DMS 273 (cell line): ENCODE measurements around the gene PRKN.
A peak's percentile ranks its signal among the peaks of the same experiment; 100 is the strongest.

Source experiments
- DNase-seq: peaks from one replicate; lab custom pipeline; 2025; ENCODE audit not compliant: unreplicated experiment; lab: John Stamatoyannopoulos, UW

Gene PRKN

DNA sequence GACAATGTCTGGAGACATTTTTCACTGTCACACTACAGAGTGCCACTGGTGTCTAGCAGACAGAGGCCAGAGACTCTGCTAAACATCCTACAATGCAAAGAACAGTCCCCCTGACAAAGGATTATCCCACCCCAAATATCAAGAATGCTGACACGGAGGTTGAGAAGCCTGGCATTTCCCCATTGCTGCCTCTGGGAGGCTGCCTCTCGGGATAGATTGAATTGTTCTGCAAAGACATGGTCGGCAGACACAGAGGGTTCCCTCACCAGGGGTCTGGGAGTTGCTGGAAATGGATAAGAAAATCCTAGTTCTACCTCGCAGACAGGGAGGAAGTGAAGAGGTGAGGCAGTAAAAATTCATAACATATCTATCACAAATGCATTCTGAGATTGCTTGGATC is 1287.3 kb downstream of the PRKN start:
- DNase-seq: no peak

DNA sequence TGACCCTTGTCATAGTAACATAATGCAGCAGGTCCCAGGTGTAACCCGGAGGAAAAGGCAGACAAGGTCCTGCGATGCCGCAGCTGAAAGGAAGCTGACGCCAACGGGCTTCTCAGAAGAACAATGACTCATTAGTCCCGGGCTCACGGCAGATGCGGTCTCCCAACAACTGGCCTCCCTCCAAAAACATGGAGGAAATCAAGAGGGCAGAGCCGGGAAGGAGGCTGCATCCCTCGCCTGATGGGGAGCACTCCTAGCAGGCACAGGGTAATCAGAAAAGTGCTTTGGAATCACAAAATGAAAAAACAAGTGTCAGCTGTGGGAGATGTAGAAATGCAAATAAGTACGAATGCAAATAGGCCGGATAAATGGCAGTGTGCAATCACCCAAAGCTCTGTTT is 1288.5 kb downstream of the PRKN start:
- DNase-seq: peak; percentile 94

DNA sequence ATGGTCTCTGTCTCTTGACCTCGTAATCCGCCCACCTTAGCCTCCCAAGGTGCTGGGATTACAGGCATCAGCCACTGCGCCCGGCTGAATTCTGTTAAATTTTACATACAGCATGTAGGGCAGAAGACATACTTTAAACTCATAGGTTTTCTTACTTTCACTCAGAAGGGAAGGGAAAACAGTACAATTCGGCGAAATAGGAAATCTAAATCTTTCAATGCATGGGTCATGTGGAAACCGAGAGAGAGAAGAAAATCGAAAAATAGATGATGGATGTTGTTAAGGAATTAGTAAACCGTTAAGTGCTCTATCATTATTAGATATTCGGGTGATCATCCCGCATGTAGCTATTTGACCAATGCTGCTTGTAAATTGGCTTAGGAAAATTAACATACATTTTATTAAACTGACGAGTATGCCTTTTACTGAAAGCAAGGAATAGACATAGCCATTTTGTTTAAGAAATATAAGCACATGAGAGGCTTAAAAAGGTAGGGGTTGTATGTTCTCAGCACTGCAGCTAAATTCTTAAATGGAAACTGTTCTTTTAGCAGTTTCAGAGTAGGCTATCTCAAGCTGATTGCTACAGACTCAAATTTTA is 1289.0 kb downstream of the PRKN start:
- peak; percentile 47 for DNase-seq

DNA sequence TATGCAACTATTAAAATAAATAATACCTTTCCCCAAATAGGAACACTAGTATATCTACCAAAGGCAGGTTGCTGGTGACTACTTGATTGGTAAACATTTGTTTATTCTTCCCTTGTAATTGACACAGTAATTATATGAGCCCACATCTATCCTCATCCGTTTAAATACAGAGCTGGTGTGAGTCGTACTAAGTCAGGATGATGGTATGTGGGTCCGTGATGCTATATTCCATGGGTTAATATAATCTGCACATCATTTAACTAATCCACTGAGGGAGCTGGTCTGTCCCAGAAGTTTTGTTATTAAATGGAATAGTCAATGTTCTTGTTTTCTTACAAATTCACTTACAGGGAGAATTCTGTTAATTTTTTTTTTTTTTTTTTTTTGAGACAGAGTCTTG is 1289.7 kb downstream of the PRKN start:
- no peak for DNase-seq

DNA sequence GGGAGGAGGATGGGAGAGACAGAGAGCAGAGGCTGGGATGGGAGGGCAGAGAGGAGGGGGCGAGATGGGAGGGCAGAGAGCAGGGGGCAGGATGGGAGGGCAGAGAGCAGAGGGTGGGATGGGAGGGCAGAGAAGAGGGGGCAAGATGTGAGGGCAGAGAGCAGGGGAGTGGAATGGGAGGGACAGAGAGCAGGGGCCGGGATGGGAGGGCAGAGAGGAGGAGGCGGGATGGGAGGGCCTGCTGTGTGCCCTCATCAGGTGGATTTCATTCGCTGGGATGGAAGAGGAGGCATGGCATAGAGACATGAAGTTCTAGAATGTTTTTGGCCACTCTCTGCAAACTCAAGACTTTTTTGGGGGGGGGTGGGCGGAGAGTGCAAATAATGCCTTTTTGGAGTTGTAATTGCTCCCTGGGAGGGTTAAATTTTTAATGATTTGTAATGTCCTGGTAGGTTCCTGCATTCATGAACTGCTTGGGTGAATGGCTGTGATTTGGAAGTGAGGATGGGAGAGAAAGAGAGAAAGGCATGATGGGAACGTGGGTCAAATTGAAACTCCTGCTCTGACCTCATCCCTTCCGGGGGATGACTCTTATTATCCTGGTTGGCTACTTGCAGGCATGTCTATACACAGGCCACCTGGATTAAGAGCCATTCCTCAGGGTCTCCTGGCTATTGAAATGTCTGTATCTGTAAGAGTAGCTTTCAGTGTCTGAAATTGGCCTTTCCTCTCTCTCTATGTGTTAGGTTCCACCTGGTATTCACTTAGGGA is 1291.3 kb downstream of the PRKN start:
- DNase-seq: no peak

DNA sequence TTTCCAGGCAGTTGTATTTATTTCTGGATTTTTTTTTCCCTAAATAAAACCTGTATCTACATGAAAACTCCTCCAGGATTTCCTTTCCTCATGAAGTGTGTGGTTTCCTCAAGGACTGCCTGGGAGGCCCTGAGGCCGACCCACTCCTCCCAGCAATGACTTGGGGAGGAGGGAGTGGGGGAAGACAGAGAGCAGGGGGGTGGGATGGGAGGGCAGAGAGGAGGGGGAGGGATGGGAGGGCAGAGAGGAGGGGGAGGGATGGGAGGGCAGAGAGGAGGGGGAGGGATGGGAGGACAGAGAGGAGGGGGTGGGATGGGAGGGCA is 1291.9 kb downstream of the PRKN start:
- DNase-seq: no peak

DNA sequence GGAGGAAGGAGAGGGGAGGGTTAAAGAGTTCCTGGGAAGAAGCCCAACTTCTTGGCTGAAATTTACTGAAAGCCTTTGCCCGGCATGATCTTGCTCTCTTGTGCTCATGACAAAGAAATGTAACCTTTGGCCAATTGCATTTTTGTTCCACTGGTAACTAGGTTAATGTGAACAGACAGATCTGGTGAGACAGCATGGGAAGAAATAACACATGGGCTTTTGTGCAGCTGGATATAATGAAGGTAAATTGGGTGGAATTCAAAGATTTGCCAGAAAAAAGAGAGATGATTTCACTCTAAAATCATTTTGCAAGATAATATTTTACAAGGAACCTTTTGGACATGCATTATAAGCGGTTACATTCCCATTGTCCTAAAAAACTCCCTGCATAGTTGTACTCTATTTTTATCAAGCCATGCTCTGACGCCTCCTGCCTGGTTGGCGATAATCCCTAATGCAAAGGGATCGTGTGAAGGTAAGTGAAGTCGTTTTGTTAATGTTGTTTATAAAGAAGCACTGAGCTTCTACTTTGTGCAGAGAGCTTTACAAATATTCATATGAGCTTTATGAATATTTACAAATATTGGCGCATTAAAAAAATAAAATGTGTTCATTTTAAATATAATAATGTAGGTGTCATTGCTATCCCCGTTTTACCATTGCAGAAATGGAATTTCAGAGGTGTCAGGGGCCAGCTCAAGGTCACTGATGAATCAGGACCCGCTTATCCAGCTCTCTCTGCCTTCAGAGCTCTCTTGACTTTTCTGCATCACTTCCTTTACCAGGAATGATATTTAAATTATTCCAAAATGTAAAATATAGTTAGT is 1292.4 kb downstream of the PRKN start:
- DNase-seq: peak; percentile 26

DNA sequence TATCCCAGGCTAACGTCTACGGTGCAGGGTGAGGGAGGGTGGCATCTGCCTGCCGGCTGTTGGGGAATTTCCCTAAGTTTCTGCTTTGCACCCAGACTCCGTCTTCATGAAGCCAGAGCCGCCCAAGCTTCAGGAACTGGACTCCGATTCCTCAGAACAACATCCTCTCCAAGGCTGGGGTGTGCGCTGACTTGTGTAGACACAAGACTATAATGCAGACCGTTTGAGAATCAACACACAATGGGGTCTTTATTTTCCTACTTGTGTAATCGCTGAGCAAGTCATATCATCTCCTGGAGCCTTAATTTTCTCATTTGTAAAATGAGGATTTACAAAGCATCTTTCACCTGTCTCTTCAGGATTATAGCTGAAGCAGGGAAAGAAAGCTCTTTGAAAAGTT is 1293.2 kb downstream of the PRKN start:
- no peak for DNase-seq

DNA sequence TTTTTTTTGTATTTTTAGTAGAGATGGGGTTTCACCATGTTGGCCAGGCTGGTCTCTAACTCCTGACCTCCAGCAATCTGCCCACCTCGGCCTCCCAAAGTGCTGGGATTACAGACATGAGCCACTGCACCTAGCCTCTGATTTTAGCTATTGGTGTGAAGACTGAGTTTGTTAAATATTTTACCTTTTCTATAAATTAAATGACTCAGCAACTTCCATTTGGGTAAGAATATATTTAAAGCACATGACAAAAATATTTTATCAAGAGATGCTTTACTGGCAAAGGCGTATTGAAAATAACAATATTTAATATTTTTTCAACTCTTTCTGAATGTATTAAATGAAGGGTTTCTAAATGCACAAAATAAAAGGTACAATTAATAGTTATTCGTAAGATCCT is 1295.0 kb downstream of the PRKN start:
- DNase-seq: no peak

DNA sequence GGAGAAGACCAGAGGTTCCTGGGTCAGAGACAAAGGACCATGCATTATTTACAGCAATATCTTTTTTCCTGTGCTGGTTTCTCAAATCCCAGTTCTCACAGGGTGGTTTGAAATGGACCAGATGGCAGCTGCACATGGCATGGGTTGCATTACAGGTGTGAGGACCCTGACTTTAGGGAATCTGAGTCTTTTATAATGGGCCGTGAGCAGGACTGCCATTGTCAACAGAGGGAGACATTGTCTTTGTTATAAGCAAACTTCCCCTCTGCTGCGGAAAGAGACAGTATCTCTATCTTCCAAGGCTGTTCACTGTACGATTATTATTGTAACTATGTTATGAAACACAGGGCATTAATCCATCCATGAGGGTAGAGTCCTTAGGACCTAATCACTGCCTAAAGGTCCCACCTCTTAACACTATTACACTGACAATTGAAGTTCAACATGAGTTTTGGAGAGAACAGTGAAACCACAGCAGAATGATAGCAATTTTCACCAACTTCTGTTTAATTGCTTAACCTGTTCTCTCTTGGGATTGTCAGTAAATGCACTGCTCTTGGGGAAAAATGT is 1297.6 kb downstream of the PRKN start:
- DNase-seq: peak; percentile 50

DNA sequence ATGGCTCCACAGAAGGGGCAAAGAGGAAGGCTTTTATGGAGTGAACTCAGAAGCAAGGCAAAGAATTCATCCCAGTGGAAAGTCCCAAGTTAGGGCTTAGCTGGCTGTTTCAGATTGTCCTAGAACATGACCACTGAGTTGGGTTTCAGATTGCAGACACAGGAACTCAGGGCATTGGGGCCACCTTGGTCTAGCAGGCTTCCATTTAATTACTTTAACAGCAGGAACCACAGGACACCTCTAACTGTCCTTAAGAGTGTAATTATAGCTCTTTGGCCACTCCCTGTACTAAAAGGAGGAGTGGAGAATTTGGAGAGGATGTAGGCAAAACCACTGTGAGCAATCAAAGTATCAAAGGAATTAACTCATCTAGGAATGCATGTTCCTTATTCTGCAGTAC is 1303.1 kb downstream of the PRKN start:
- DNase-seq: no peak

DNA sequence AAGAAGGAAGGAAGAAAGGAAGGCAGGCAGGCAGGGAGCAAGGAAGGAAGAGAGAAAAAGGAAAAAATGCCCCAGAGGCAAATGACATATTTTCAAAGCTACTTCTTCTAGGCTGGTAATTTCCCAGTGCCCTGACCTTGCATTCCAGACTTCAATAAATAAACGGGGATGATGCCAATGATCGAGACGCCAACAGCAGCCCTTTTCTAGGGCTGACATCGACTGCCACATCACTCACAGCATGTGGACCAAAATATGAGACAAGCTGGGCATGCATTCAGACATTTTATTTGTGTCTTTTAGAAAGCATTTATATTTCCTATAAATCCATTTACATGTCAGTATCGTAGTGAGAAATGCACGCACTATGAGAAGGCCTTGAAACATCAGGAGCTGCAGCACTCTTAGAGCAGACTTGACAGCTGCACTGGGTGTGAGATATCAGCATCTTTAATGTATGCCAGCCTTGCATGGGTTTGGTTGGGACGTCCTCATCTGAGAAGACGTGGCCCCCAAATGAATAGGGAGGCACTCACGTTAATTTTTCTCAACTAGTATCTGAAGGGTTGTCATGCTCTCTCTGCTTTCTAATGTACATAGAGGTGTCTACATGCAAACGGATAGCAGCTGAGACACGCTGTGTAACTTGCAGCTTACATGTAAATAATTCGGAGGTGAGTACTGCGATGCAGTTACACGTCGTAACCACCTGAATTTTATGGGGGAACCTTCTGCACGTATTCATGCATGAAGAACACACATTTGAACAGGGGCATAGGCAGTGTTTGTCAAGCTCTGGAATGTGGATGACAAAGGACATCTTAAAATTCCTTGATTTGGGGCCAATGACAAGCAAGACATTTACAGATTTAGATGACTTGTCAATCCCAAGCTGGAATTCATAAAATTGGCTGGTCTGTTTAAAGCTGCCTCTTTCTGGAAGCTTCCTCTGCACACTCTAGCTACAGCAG is 1304.6 kb downstream of the PRKN start:
- no peak for DNase-seq

DNA sequence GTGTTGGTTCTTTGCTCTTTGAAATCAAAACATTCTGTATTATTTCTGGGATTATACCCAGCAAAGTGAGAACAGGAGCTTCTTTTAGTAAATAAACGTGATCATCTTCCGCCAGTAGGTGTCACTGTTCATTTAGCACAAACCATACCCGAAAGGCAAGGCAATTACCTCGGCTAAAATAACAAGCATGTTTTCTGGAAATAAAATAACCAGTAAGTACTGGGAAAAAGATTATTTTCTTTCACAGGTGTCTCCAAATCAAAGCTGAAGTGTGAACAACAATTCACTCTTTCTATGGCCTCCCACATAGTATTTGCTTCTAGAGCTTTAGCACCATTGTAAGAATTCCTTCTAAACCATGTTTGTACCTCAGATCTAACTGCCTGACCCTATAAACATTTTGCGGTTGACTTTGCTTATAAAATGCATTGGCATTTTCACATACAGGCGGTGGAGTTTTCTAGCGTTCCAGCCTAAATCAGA is 1309.1 kb downstream of the PRKN start:
- peak; percentile 93 for DNase-seq

DNA sequence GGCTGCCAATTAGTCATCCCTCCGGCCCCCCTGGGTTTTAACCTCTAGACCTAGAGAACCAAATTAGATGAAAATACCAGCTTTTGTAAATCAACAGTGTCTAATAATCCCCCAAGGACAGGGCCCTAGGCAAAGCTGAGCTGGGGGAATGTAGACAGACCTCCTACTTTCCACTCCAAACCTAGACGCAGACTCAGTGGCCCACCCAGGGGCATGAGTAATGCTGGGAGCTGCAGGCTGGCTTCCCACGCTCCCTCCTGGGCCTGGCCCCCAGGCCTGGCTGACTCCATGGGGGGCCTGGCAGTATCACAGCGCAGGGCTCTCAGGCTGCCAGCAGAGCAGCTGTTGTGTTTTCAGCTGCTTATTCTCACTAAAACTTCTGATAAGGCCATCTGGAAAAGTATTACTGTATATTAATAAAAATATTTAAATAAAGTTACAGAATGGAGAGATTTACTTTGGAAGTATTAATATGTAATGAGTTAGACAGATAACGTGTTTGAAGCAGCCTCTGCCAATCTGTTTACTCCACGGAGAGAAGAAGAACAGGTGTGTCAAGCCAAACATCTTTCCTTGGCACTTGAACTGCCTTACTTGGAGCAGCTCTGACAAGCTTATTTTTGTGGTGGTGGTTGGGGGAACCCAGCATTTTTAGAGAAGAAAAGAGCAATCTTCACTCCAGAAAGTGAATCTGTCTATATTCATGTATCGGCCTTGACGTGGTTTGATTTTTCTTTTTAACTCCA is 1309.7 kb downstream of the PRKN start:
- DNase-seq: peak; percentile 93

DNA sequence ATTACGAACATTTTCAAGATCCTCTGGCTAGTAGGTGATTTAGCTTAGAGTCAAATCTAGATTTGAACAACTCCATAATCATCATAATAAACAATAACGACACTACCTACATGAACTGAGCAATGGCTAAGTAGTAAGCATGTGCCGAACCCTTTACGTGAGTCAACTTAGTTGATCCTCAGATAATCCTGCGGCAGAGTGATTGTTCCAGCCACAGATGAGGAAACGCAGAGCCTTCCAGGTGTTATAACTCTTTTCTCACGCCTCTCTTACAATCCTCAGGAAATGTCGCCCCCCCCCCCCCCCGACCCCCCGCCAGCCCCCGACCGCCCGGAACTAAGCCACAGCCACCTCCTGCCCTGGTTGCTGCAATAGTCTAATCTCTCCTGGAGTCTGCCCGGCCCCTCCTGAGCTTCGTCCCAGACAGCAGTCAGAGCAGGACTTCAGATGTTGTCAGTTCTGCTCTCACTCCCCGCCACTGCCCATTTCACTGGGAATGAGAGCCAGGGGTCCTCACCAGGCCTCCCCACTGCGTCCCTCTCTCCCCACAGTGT is 1312.2 kb downstream of the PRKN start:
- no peak for DNase-seq

DNA sequence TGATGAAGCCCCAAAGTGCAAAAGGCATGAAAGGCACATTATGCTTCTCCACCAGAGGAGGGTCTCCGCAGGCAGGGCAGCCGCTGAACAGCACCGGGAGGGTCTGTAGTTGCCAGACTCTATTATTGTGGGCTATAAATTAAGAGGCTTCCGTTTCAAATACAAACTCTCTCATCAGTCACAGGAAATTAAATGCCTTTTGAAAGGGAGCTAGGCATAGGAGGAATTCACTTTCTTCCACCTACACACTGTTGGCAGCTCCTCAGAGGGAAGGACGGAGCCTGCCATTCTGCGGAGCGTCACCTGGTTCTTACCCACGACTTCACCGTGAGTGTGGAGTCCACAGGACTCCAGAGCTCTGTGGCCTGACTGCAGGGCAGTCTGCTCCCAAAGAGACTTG is 1312.9 kb downstream of the PRKN start:
- no peak for DNase-seq

DNA sequence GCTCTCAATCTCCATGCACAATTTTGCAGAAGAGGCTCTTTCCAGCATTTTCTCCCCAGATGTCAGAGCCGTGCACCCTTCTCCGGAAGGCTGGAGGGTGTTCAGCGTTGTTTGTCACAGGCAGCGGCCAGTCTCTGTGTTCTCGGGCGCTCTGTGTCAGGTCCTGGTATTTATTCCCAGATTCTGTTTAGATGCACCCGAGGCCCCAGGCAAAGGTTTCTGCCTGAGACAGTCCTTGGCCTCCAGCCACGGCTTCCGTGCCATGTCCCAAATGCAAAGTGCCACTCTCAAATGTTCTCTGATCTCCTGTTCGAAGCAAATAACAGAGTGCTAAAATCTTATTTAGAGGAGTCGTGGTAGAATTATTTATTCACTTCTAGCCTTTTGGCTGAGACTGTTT is 1313.4 kb downstream of the PRKN start:
- DNase-seq: no peak

DNA sequence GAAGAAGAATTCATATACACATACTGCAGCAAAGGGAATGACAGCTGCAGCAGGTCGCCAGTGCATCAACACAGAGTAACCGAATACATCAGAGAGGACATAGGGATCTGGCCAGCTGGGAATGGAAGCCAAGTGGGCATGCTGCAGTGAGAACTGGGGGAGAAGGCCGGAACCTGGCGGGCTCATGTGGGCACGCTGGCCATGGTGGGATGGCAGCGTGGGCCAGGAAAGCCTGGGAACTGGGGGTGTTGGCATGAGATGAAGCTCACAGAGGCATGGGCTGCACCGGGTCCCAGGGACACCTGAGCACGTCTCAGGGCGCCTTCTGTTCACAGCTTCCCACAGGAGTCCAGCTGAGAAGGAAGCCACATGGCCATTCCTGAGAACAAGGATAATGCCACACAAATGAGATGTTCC is 1314.2 kb downstream of the PRKN start:
- DNase-seq: no peak

DNA sequence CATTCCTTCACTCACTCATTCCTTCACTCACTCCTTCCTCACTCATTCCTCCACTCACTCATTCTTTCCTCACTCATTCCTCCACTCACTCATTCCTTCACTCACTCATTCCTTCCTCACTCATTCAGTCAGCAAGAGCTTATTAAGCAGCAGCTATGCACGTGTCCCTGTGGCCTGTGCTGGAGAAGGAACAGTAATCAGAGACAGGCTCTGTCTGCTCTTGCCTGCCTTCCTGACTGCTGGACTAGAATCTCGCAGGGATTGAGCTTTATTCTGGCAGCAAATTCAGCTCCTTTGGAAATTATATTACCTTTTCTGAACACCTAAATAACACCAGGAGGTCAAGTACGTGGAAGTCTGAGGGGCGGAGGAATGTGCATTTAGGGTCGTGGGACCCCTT is 1314.8 kb downstream of the PRKN start:
- no peak for DNase-seq
